ENCODE data around the gene WWOX.

The WWOX gene

DNA sequence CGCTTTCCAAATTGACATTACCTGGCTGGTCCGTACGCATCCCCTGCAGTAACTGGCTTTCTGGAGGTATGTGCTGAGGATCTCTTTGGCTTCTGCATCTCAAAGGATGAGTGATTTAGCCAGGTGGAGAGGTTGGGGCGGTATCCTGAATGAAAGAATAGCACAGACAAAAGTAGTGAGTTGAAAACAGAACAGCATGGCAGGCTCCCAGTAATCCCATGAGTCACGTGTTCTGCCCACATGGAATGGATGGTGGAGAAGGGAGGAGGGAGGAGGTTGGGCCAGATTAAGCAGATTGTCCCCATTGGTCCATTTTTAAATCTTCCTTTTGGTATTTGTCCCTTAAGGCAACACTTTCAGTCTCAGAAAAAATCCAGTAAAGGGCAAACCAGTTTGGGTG, 176.0 kb downstream of the WWOX start:
- no peak for DNase-seq

DNA sequence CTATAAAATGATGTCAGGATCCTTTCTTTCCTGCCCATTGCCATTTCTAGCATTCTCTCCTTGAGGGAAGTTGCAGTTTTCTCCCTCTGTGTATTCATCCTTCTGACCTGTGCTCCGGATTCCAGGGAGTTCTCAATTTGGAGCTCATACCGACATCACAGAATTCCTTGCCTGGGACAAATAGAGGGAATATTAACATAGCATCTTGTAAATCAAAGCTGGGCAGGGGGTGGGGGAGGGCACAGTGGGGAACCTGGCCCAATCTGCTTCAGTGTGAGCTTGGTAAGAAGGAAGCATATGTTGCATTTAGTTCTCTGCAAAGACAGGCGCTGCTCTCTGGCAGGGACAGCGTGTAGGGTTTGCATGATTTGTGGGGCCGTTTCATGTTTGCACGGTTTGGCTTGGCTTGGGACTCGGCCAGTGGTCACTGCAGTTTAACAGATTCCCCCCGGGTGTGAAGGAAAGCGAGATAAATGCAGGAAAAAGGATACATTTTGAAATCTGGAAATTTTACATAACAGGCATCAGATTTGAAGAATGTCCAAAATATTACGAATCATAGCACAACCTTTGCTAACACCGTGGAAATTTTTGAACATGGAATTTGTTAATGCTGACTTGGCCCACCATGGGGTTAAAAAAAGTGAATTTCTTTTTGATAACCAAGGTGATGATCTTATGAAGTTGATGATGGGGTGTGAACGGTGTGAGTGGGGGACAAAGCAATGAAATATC, 178.0 kb downstream of the WWOX start:
- DNase-seq, result no peak

DNA sequence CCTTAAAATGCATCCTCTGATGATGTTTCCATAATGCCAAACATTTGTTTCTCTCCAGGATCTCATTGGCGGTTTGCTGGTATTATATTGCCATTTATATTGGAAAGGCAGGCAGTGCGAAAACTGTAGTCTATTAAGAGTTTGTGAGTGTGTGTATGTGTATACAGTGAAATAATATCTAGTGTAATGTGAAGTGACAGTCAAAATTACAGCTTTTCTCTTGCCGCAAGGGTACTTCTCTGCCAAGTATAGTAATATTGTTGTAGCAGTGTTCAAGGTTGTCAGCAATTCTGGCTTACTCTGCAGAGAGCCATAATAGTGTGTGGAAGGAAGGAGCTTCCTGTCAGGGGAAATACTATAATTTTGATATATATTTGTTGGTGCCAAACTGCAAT, 178.6 kb downstream of the WWOX start:
- DNase-seq, result no peak

DNA sequence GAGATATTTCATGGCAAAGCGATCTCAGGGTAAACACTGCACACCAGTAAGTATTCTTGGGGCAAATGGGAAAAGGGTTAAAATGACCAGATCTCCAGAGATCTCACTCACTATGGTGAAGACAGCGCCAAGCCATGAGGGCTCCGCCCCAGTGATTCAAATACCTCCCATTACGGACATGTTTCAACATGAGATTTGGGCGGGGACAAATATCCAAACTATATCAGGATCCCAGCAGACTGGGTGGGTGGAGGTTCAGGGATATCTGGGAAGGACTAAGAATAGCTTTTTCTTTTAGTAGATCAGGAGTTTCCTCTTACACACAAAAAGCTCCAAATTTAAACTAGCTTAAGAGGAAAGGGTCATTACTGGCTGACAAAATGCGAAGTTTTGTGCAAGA, 181.7 kb downstream of the WWOX start:
- DNase-seq, result no peak

DNA sequence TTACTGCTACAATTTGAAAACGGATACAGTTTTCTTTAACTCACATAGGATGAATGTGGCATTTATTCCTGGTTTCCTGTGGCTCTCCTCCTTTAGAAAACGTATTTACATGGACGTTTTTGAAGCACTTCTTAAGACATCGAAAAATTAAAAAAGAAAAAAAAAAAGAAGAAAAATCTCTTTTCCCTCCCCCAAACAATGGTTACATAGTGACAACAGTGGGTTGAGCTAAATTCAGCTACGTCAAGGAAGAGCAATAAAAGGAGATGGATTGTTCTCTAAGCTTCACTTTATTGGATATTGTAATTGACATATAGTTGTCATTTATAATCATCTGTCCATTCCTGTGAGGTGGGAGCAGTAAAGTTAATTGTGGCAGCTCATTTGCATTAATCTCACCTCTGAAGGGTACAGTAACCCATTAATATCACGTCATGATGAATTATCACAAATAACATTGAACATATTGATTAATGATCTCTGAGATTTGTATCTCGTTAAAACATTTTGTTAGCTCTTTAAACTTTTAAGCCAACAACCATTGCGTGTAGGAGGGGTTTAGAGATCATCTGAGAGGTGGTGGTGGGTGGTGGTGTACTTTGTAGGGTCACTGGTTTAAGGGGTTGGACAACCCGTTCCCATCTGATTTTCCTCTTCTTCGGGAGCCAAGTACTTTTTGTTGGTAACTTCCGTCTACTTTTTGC, 184.2 kb downstream of the WWOX start:
- no peak for DNase-seq

DNA sequence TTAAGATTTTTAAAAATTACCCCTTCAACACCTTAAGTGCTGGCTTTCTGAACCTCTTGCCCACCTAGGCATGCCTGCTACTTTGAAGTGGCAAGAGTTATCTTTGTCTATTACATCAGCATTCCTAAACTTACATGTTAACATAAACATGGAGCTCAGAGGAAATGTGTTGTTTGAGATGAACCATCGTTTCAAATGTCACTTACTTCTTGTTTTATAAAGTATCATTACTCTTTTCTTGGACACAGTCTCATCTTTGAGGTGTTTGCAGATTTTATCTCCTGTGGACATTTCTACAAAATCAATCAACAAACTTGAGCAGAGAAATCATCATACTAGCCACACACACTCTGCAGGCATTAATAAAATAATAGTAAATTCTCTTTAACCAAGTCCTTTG, 184.9 kb downstream of the WWOX start:
- no peak for DNase-seq

DNA sequence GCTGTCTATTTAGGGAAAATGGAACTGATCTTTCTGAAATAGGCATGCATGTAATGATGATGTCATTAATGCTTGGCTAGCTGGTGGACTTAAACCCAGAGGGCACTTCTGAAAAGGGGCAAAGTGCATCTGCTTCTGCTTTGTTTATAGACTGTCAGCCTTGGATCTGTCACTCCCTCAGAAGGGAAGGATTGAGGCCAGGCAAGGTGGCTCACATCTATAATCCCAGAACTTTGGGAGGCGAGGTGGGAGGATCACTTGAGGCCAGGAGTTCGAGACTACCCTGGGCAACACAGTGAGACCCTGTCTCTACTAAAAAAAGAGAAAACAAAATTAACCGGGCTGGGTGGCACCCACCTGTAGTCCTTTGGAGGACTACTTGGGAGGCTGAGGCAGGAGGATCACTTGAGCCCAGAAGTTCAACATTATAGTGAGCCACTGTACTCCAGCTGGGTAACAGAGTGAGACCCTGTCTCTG, 185.5 kb downstream of the WWOX start:
- DNase-seq, result no peak

DNA sequence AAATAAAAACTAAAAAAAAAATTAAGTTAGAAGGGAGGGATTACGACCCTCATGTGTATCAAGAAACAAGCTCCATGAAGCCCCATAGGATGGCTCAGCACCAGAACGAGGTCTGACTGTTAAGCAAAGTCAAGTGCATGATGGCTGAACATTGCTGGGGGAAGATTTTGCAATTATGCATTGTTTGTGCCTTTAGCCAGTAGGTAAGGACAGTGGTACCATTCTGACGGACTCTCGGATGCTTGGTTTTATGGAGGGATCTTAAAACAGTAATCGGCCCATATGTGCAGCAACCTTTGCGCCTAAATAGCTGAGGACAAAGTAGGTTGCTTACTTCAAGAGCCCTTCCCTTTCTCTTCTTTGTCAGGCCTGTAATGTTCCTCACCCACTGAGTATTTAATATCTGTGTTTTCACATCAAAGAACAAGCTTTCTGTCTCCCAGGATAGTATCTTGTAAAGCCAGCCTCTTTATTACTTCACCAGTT, 186.0 kb downstream of the WWOX start:
- no peak for DNase-seq

DNA sequence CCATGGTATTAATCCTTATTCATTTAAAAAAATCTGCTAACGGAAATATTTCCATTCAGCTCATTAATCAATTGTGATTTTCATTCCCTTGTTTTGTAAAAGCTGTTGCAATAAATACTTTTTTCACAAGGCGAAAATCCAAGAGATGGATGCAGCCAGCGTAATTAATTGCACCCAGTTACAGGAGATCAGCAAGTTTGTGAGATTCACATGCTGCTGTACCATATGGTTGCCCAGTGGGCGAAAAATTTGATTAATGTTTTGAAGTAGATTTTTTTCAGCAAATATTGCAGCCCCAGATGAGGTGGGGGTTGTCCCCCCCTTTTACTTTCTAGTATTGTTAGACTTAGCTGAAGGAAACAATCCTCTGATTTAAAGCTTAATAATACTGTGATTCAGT, 186.6 kb downstream of the WWOX start:
- DNase-seq, result no peak

DNA sequence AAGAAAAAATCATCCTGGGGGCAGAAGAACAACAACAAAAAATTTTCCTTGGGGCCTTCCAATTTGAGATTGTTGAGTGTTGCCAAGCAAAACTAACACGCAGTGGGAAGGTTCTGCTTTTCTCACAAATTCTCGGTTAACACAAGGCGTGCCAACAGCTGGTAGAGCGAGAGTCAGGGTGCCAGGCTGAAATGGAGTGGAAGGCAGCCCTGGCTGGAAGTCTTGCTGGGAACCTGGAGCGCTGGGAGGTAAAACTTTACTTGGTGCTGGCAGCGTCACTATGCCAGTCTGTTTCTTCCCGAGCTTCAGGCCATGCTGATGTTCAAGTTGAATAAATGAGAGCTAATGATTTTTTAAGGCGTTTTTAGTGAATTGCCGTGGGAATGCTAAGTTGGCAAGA, 189.4 kb downstream of the WWOX start:
- DNase-seq, result no peak

DNA sequence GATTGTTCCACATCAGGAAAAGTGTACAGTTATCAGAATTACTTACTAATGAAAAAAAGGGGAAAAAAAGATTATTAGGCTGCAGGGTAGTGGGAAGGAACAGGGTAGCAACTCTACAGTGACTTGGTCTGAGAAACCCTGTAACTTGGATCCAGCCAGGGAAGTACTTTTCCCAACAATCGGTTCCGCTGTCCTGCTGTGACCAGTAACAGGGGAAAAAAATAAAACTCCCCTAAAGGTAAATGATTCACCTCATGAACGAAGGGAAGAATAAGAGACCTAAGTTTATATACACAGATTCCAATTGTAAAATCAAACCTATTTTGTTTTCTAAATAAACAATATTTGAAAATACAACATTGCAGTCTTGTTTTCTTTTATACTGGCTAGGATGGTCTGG, 189.9 kb downstream of the WWOX start:
- DNase-seq, result no peak

DNA sequence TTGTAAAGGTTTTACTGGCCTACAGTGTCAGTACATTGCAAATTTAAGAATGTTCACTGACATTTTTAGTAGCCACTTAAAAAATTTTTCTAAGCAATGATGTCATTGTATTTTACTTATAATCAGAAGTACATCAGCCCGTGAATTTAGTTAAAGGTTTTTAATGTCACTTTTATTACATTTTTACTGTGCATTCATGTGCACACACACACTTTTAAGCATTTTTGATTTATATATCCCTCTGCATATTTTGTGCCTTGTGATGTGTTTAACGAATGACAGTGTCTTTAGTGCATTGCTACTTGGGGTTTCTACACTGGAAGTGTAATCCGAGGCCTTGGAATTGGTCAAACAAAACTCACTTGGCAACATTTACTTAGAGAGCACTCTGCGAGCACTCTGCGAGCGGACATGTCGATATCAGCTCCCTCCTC, 190.4 kb downstream of the WWOX start:
- DNase-seq, result no peak

DNA sequence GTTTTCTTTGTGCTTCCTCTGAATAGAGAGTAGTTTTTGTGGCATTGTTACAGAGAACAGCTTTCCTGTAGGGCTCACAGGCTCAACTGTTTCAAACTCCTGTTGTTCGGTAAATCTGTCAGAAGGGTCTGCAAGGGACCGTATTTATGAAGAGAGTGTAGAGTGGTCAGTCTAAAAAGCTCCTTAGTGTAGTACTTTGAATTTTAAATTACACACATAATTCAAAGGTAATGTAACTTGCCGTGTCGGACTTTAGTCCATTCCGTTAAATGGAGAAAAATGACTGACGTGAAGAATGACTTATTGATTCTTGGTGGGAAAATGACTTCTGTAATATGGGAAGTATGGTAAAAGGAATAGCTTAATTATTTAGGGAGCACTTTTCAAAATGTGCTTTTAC, 190.9 kb downstream of the WWOX start:
- DNase-seq, result no peak

DNA sequence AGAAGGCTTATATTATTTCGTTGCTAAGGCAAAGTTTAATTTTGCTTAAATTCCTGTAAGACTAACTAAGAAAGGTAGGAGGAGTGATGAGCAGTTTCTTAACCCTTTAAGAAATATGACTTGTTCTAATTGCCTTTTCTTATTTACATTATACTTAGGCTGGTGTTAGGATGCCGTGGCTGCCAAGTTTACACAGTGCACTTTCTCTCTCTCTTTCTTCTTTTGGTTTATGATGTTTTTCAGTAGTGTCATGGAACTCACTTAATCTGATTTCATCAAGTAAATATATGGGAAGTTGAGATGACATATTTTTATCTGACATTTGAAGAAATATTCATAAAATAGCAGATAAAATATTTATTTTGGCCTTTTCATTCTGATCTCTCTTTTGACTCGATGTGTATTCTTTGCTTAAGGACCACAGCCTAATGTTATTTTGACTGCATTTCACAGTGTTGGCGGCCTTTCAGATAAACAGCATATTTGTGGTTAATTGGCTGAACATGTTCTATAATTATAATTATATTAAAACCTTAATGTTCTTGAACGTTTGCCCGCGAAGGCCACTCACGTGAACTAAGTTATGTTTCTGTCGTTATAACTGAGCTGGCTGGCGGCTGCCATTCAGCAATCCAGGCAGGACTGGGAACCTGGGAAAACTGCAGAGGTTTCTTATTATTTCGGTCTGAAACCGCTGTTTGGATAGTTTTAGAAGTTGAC, 191.6 kb downstream of the WWOX start:
- no peak for DNase-seq

DNA sequence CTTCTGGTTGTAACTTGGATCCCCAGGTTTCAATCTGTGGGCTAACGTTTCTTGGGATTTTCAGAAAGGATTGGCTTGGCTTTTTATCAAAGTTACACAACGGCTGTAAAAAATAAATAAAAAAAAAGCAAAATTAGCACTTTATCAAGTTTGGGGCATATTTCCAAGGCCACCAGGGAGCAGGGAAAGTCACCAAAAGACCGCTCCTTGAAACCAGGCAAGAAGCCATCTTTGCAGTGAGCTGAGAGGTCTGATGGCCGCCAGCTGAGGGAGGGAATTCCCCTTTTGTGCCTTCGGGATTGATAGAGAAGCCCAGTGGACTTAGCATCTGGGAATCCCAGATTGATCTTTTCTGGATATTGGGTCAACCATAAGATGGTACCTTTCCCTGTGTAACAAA, 192.2 kb downstream of the WWOX start:
- no peak for DNase-seq

DNA sequence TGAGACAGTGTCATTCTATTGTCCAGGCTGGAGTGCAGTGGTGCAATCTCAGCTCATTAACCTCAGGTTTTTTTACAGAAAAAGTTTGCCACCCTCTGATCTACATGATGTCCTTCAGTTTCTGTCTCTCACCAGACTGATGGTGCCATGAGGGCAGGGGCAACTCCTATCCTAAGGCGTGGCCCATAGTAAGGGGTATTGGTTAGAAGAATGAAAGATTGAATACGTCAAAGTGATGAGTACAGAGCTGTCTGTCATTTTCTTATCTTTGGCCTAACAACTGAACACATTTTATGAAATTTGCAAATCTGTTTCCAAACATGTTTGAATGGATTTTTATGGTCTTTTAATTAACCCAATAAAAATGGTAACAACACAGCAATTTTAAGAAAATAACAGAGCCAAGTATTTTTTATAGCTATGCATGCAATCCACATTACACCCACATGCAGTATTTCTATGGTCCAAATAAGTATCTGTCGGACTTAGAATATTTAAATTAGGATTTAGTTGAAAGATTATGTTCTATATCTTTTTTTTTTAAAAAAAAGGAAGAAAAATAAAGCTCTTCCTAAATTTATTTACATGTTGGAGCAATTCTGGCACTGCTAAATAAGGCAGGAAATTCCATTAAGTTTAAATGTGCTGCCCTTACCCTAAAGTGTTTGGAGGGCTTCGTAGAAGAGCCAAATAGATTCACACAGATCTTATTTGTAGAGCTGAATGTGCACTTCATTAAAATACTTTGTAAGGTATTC, 192.8 kb downstream of the WWOX start:
- no peak for DNase-seq

DNA sequence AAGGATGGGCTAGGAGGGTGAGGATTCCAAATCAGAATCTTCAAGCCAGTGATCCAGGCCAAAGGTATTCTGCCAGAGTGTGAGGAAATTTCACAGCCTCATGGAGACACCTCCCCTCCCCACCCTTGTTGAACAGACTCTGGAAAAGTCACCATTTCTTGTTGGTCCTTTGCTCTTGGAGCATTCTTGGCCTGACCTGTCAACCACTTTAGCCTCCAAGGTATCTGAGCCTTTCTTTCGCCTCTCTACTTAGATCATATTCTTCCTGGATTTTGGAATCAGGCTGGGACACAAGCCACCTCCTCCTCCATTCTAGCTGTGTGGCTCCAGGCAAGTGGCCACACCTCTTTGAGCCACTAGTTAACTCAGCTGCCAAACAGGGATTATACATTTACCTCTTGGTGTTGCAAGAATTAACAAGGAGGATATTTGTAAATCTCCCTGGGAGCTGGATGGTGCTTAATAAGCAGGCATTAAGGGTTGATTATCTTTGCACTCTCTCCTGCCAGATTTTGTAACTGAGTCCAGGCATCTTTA, 193.5 kb downstream of the WWOX start:
- DNase-seq, result no peak

DNA sequence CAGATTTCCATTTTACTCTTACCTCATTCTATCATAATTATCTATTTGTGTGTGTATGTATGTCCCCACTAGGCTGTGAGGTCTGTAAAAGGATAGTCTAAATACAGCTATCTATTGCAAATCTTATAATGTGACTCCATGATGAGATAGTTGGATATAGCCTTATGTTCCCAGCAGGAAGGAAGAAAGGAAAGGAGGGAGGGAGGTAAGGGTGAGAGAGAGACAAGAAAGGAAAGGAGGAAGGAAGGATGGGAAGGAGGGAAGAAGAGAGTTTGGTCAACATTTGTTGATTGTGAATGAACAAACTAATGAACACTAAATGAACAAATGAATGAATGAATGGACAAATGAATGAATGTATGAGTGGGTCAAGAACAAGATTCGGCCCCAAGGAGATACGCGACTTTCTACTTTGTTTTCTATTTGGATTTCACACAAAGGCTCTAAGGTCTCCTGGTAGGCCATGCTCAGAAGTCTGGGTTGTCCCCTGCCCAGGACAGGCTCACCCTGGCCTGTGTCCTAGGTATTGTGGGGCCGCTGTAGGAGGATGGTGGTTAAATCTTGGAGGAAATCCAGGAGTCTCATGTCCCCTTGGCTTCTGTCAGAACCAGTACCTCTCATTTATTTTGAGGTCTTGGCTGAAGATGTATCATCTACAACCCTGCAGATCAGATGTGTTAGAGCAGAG, 195.2 kb downstream of the WWOX start:
- DNase-seq, result no peak

DNA sequence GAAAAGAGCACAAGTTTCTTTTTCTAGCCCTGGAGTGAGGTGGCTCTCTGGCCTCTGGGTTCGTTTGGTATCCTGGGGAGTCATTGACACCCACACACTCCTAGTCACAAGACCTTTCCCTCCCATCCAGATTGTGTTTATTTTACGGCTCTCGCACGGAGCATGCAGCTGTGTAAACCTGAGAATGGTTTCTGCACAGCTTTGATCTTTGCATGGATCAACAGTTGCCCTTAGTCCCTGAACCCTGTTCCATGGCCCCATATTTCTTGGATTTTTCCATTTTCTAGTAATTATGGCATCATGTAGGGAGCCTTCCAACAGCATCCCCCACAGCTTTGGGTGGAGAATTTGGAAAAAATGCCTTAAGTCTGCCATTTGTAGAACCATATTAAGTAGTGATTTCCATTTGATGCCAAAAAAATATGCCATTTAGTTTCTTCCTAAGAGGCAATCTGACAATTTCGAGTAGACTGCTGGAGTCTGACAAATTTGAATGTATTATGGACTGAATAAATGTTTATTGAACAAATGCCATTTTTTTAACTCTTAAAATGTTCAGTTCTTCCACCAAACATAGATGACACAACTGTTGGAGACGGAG, 197.7 kb downstream of the WWOX start:
- DNase-seq, result no peak

DNA sequence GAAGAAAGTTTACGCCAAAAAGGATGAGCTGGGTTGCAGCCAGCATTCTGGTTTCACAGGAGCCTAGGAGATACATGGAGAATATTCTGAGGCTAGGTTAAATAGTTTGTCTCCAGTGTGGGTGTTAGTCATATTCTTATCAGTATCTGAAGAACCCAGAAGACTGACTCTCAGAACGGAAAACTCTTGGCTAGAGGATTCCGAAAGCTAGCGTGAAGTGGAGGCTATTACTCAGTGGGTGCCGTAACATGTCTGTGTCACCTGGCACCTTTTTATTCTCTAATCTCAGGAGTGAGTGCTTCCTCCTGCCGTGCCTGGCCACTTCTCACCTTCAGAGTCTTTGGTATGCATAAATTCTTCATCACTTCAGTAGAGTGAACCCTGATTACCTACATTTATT, 199.5 kb downstream of the WWOX start:
- no peak for DNase-seq

DNA sequence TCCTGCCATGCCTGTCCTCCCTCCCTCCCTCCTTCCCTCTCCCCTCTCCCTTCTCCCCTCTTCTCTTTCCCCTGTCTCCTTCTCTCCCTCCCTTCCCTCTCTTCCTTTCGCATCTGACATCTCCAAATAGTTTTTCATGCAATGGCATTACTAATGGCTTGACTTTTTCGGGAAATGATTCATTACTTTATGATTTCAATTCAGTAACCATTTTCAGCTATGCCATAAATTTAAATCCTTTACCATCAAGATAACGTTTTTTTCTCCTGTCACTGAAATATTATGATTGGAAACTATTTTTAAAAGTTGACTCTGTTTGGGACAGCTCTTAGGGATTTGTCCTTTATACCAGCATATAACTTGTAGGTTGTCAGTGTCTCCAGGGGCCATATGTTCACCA, 201.0 kb downstream of the WWOX start:
- no peak for DNase-seq

Measured in fibroblast of skin of back (primary cell).